ENCODE results near the gene TMEM259.

DNA sequence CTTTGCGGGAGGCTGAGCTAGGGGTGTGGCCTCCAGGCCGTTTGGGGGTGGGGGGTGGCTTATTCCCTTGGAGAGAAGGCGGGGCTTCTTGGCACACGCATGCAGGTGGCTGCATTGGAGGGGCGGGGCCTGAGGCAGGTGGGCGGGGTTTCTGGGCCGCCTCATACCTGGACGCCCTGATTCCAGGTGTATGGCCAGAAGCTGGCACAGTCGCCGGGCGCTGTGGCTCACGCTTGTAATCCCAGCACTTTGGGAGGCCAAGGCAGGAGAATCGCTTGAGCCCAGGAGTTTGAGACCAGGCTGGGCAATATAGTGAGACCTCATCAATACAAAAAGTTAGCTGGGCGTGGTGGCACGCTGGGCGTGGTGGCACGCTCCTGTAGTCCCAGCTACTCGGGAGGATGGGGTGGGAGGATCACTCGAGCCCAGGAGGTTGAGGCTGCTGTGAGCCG lies 26.8 kb upstream of the TMEM259 start:
- TF ChIP-seq CTCF (IDR thresholded peaks at IDR 0.05) (no peak), POLR2A (IDR thresholded peaks at IDR 0.05) (no peak)

Measured in esophagus squamous epithelium (tissue), 4 donors.